GM12878 (cell line): ENCODE measurements around the gene RAB15. TPM values are rescaled to one million over a fixed set of nuclear protein-coding genes. Genes with fewer than 3 reads are reported as not detected.

Source experiments
- ATAC-seq: fragments of 200-7000 bp; cut with Tn5 transposase; 3 replicates; pipeline ENCODE4 v1.9.1; 2020; ENCODE audit warnings: mild to moderate bottlenecking, moderate library complexity
- BruUV-seq: library from RNA; stranded (reverse); fragments of 400-500 nt; replicated peaks from 2 replicates; lab custom pipeline; 2021; lab: Mats Ljungman, UMichigan
- CTCF ChIA-PET: fragments of 300-600 bp; sonication (Branson Sonifier 250); formaldehyde crosslinking; extraction: SDS; loops from one replicate; lab custom pipeline; 2021; ENCODE audit warnings: inconsistent platforms; lab: Yijun Ruan, JAX
- POLR2A ChIA-PET: fragments of 350-600 bp; formaldehyde crosslinking; extraction: SDS; loops from one replicate; lab custom pipeline; 2021; ENCODE audit warnings: inconsistent platforms; lab: Charles Lee
- RAD21 ChIA-PET: fragments of 300-600 bp; sonication (Branson Sonifier 250); formaldehyde crosslinking; loops from one replicate; lab custom pipeline; 2023; ENCODE audit warnings: antibody characterized with exemption; ENCODE audit not compliant: unreplicated experiment; lab: Charles Lee
- SMC1A ChIA-PET: fragments of 300-600 bp; sonication (Branson Sonifier 250); formaldehyde crosslinking; loops from one replicate; lab custom pipeline; 2023; ENCODE audit not compliant: unreplicated experiment, uncharacterized antibody; lab: Charles Lee
- DNase-seq: peaks from one replicate; pipeline ENCODE4 v3.0.0-alpha.2; 2011; ENCODE audit warnings: low read depth, low spot score
- FAIRE-seq: peaks from 3 replicates; lab custom pipeline; 2011; peaks lifted over from hg19 to GRCh38; lab: Jason Lieb, UNC
- H2AFZ ChIP-seq: 2 replicates; pipeline ENCODE4 v1.6.0; 2011; ENCODE audit warnings: low read depth, low read length, control low read depth; ENCODE audit not compliant: control insufficient read depth
- H3K27ac ChIP-seq: 2 replicates; pipeline ENCODE4 v1.5.1; 2011; ENCODE audit warnings: control low read depth; ENCODE audit not compliant: control insufficient read depth, insufficient read depth
- H3K27me3 ChIP-seq, 2 experiments: replicated peaks in 1 of 2; 2 replicates each; pipeline versions ENCODE4 v1.6.0 to v1.6.1; 2011; ENCODE audit warnings: low read length in 1 of 2; ENCODE audit not compliant: control insufficient read depth in 2 of 2, insufficient read depth in 2 of 2
- H3K36me3 ChIP-seq, 2 experiments: 2 replicates each; pipeline ENCODE4 v1.5.1; 2011; ENCODE audit warnings: low read length in 1 of 2; ENCODE audit not compliant: control insufficient read depth in 2 of 2, insufficient read depth in 2 of 2
- H3K4me1 ChIP-seq: 2 replicates; pipeline ENCODE4 v1.6.1; 2011; ENCODE audit warnings: mild to moderate bottlenecking, low read length, moderate library complexity, mixed read lengths; ENCODE audit not compliant: control insufficient read depth, insufficient read depth
- H3K4me2 ChIP-seq: 2 replicates; pipeline ENCODE4 v1.6.0; 2011; ENCODE audit warnings: control low read depth; ENCODE audit not compliant: control insufficient read depth, insufficient read depth
- H3K4me3 ChIP-seq: fragments of 200-600 bp; sonication (generic); 2 replicates; pipeline ENCODE4 v1.5.1; 2016
- H3K79me2 ChIP-seq: 2 replicates; pipeline ENCODE4 v1.6.0; 2011; ENCODE audit warnings: low read length; ENCODE audit not compliant: control insufficient read depth, insufficient read depth
- H3K9ac ChIP-seq: 2 replicates; pipeline ENCODE4 v1.8.0; 2011; ENCODE audit warnings: low read length, control low read depth, mixed read lengths; ENCODE audit not compliant: control insufficient read depth, insufficient read depth
- H3K9me3 ChIP-seq: replicated peaks from 3 replicates; pipeline ENCODE4 v1.5.1; 2011; ENCODE audit warnings: mild to moderate bottlenecking, low read length; ENCODE audit not compliant: control insufficient read depth, insufficient read depth
- H4K20me1 ChIP-seq: 2 replicates; pipeline ENCODE4 v1.6.0; 2011; ENCODE audit not compliant: control insufficient read depth, insufficient read depth
- BMI1 ChIP-seq: fragments of 450-650 bp; IDR thresholded peaks from 2 replicates; pipeline ENCODE4 v1.6.1; 2016; ENCODE audit warnings: mild to moderate bottlenecking, moderate library complexity, borderline replicate concordance
- ETV6 ChIP-seq, 2 experiments: fragments of 450-650 bp in 1 of 2; IDR thresholded peaks in 1 of 2; conservative IDR thresholded peaks in 1 of 2; 2 replicates each; pipeline ENCODE4 v1.6.1; 2014; ENCODE audit warnings: antibody characterized with exemption in 1 of 2, borderline replicate concordance in 1 of 2, low read depth in 1 of 2, mild to moderate bottlenecking in 1 of 2, moderate library complexity in 1 of 2
- JUNB ChIP-seq: IDR thresholded peaks from 2 replicates; pipeline ENCODE4 v1.6.1; 2016; ENCODE audit warnings: antibody characterized with exemption, mild to moderate bottlenecking
- MYC ChIP-seq: IDR thresholded peaks from 2 replicates; pipeline ENCODE4 v1.6.1; 2011; ENCODE audit warnings: mild to moderate bottlenecking, low read length, moderate library complexity, inconsistent platforms; ENCODE audit not compliant: insufficient read depth, insufficient replicate concordance, insufficient read length, severe bottlenecking
- NFXL1 ChIP-seq: fragments of 450-650 bp; IDR thresholded peaks from 2 replicates; pipeline ENCODE4 v1.6.1; 2017; ENCODE audit warnings: antibody characterized with exemption, mild to moderate bottlenecking, borderline replicate concordance
- NFYA ChIP-seq: IDR thresholded peaks from 2 replicates; pipeline ENCODE4 v1.6.1; 2011; ENCODE audit warnings: low read depth, mild to moderate bottlenecking, low read length, improper control_type of control experiment, borderline replicate concordance
- RAD21 ChIP-seq: IDR thresholded peaks from 2 replicates; pipeline ENCODE4 v1.6.1; 2011; ENCODE audit warnings: mild to moderate bottlenecking, low read depth, low read length, moderate library complexity; ENCODE audit not compliant: insufficient read depth
- RB1 ChIP-seq: fragments of 450-650 bp; formaldehyde crosslinking; IDR thresholded peaks from 2 replicates; pipeline ENCODE4 v1.6.1; 2017; ENCODE audit warnings: mild to moderate bottlenecking, borderline replicate concordance
- RUNX3 ChIP-seq: IDR thresholded peaks from 2 replicates; pipeline ENCODE4 v1.6.1; 2012; ENCODE audit warnings: low read length, inconsistent platforms
- SREBF1 ChIP-seq: IDR thresholded peaks from 2 replicates; pipeline ENCODE4 v1.6.1; 2012; ENCODE audit warnings: mild to moderate bottlenecking, low read length
- SUPT20H ChIP-seq: IDR thresholded peaks from 2 replicates; pipeline ENCODE4 v1.6.1; 2011; ENCODE audit warnings: low read depth, mild to moderate bottlenecking, low read length, moderate library complexity, borderline replicate concordance; ENCODE audit not compliant: control insufficient read depth
- TCF12 ChIP-seq: IDR thresholded peaks from 2 replicates; pipeline ENCODE4 v1.6.1; 2011; ENCODE audit warnings: low read depth, mild to moderate bottlenecking, low read length
- TCF3 ChIP-seq: IDR thresholded peaks from 2 replicates; pipeline ENCODE4 v1.6.1; 2012; ENCODE audit warnings: low read depth, mild to moderate bottlenecking, low read length, borderline replicate concordance; ENCODE audit not compliant: insufficient read depth
- ZNF274 ChIP-seq: IDR thresholded peaks from one replicate; pipeline ENCODE4 v1.8.0; 2011; ENCODE audit not compliant: insufficient read length, insufficient read depth
- WGBS: methylation state at CpG from one replicate; pipeline ENCODE4 v1.1.6; 2016; ENCODE audit warnings: low lambda C conversion rate; ENCODE audit not compliant: insufficient replicate concordance, insufficient coverage; ENCODE audit errors: missing lambda C conversion rate; 5-methylcytosine and 5-hydroxymethylcytosine counted together
- in situ Hi-C: fragments of 300-500 bp; cut with MboI; formaldehyde crosslinking; loops from 9 replicates; pipeline ENCODE4 v1.14.3; 2018; ENCODE audit warnings: mixed read lengths
- intact Hi-C: fragments of 100-400 bp; cut with micrococcal nuclease; formaldehyde crosslinking; loops from one replicate; pipeline ENCODE4 v1.14.2; 2022; ENCODE audit not compliant: unreplicated experiment
- polyA plus RNA-seq, 11 experiments: library from polyadenylated mRNA; depleted of rRNA in 4 of 11; unstranded in 6 of 11; stranded (reverse) in 5 of 11; fragments of >200 nt; fragmentation: Nextera tagmentation in 4 of 11; fragmentation: Illumina TruSeq in 1 of 11; extraction: Ambion mirVana in 4 of 11; extraction: Trizol in 1 of 11; gene quantifications; 1 replicate in 1 of 11; 2 replicates in 10 of 11; pipeline versions ENCODE4 v1.2.1 to v1.2.3, GENCODE V29; 2011 to 2016; ENCODE audit warnings: inconsistent platforms in 2 of 11, missing spikeins in 2 of 11, low read depth in 1 of 11
- total RNA-seq, 4 experiments: library from RNA; depleted of rRNA in 3 of 4; stranded (reverse); fragments of >200 nt in 3 of 4; fragmentation: Illumina TruSeq in 1 of 4; extraction: Trizol in 1 of 4; gene quantifications; 2 replicates each; pipeline versions ENCODE4 v1.2.1 to v1.2.3, GENCODE V29; 2013 to 2021
- TF ChIP-seq, protein P1 (sequence below): fragments of 450-650 bp; IDR thresholded peaks from 2 replicates; pipeline ENCODE4 v1.6.1; 2017; ENCODE audit warnings: low read depth, mild to moderate bottlenecking, moderate library complexity
- TF ChIP-seq, protein P2 (sequence below): fragments of 450-650 bp; formaldehyde crosslinking; IDR thresholded peaks from 2 replicates; pipeline ENCODE4 v1.4.0; 2022; ENCODE audit warnings: mild to moderate bottlenecking, moderate library complexity
- TF ChIP-seq, protein P3 (sequence below): fragments of 450-650 bp; IDR thresholded peaks from 2 replicates; pipeline ENCODE4 v1.6.1; 2017; ENCODE audit warnings: borderline replicate concordance

RAB15 gene
- total and polyA plus RNA-seq, 10 of the 15 experiments (the other 5 are each of a cell fraction or from before 2014, with no cell fraction given) = 0.32 to 3.9 (median 2.1) TPM

DNA sequence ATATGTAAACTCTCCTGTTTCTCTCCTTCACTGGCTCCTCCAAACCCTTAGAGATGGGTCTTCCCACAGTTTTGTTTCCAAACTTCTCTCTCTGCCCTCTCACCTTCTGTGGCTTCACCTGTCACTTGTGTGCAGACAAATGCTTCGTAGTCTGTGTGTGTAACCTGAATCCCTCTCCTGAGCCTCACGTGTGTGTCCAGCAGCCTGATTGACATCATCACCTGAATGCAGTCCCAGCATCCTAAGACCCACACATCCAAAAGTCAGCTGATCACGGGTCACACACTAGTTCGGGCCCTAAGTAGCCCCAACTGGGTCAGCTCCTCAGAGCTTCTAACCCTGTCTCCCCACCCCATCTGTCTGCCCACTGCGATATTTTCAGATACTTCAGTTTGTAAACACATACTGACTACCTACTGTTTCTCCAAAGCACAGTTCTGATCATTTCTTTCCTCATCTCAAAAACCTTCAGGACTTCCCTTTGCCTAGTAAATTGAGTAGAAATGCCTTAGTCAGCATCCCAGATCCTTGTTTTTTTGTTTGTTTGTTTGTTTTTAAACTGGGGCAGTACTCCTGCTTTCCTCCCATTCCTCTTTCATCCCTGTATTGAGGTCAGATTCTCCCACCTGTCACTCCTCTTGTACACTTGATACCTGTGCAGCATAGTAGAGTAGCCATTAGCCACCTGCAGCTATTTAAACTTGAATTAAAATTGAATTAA, 38.2 kb upstream of the RAB15 start:
- H3K27me3 ChIP-seq = no peaks in the 10 kb centered on the region
- H3K9ac ChIP-seq = no peak overlapping the region
- H3K79me2 ChIP-seq = no peaks in the 10 kb centered on the region
- H3K4me1 ChIP-seq = no peaks in the 10 kb centered on the region
- ChIA-PET RAD21 (no interaction called here), SMC1A (no interaction called here), CTCF (interaction anchor here (0.6 to 1.4 kb wide), 2 partner anchors 9 to 12 kb away, joined by 3 read pairs; no protein-coding TSS in a partner anchor), POLR2A (interaction anchor here (0.6 kb wide), 2 partner anchors 9 to 44 kb away, joined by 4 to 5 read pairs; no protein-coding TSS in a partner anchor)
- H3K36me3 ChIP-seq = peaks cover 11 to 16% of the 10 kb centered on the region in 2 experiments
- no peaks in the 10 kb centered on the region for H3K9me3 ChIP-seq
- no peak overlapping the region for H3K27ac ChIP-seq
- no peak overlapping the region for H2AFZ ChIP-seq
- FAIRE-seq = no peak
- H3K4me3 ChIP-seq = no peak overlapping the region
- intact Hi-C loops = no loop called here
- no TSS peak for BruUV-seq
- in situ Hi-C loops = no loop called here
- no peak for DNase-seq
- H3K4me2 ChIP-seq = no peak overlapping the region
- H4K20me1 ChIP-seq = no peaks in the 10 kb centered on the region
- ATAC-seq = no peak
- WGBS = 85% methylated on average over 5 of the region's 5 CpGs
- TF ChIP-seq RB1 = no peak
- TF ChIP-seq ETV6 (conservative IDR thresholded peaks at IDR 0.05 in 1 of 2, IDR thresholded peaks at IDR 0.05 in 1 of 2; ENCODE audit: borderline replicate concordance in 1 of 2, low read depth in 1 of 2) = no peak
- no peak for TF ChIP-seq BMI1
- no peak for TF ChIP-seq ZNF274
- TF ChIP-seq TCF12 = no peak
- TF ChIP-seq, protein P1, sequence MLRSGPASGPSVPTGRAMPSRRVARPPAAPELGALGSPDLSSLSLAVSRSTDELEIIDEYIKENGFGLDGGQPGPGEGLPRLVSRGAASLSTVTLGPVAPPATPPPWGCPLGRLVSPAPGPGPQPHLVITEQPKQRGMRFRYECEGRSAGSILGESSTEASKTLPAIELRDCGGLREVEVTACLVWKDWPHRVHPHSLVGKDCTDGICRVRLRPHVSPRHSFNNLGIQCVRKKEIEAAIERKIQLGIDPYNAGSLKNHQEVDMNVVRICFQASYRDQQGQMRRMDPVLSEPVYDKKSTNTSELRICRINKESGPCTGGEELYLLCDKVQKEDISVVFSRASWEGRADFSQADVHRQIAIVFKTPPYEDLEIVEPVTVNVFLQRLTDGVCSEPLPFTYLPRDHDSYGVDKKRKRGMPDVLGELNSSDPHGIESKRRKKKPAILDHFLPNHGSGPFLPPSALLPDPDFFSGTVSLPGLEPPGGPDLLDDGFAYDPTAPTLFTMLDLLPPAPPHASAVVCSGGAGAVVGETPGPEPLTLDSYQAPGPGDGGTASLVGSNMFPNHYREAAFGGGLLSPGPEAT = no peak
- TF ChIP-seq MYC = no peak
- TF ChIP-seq RAD21 = no peak
- no peak for TF ChIP-seq SUPT20H
- no peak for TF ChIP-seq TCF3
- TF ChIP-seq, protein P2, sequence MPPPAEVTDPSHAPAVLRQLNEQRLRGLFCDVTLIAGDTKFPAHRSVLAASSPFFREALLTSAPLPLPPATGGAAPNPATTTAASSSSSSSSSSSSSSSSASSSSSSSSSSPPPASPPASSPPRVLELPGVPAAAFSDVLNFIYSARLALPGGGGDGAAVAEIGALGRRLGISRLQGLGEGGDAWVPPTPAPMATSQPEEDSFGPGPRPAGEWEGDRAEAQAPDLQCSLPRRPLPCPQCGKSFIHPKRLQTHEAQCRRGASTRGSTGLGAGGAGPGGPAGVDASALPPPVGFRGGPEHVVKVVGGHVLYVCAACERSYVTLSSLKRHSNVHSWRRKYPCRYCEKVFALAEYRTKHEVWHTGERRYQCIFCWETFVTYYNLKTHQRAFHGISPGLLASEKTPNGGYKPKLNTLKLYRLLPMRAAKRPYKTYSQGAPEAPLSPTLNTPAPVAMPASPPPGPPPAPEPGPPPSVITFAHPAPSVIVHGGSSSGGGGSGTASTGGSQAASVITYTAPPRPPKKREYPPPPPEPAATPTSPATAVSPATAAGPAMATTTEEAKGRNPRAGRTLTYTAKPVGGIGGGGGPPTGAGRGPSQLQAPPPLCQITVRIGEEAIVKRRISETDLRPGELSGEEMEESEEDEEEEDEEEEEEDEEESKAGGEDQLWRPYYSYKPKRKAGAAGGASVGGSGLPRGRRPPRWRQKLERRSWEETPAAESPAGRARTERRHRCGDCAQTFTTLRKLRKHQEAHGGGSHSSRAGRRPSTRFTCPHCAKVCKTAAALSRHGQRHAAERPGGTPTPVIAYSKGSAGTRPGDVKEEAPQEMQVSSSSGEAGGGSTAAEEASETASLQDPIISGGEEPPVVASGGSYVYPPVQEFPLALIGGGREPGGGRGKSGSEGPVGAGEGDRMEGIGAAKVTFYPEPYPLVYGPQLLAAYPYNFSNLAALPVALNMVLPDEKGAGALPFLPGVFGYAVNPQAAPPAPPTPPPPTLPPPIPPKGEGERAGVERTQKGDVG (CRISPR knock-in tag) = no peak
- TF ChIP-seq SREBF1 = no peak
- TF ChIP-seq, protein P3, sequence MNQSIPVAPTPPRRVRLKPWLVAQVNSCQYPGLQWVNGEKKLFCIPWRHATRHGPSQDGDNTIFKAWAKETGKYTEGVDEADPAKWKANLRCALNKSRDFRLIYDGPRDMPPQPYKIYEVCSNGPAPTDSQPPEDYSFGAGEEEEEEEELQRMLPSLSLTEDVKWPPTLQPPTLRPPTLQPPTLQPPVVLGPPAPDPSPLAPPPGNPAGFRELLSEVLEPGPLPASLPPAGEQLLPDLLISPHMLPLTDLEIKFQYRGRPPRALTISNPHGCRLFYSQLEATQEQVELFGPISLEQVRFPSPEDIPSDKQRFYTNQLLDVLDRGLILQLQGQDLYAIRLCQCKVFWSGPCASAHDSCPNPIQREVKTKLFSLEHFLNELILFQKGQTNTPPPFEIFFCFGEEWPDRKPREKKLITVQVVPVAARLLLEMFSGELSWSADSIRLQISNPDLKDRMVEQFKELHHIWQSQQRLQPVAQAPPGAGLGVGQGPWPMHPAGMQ = no peak
- no peak for TF ChIP-seq NFXL1
- no peak for TF ChIP-seq JUNB
- TF ChIP-seq NFYA = no peak
- TF ChIP-seq RUNX3 = no peak
